LNCAP (cell line): ENCODE data around the gene ING1.

Experiments
- TF ChIP-seq, protein P1 (sequence below): fragments of 450-650 bp; IDR thresholded peaks from 2 replicates; pipeline ENCODE4 v1.5.1; 2017; ENCODE audit warnings: mild to moderate bottlenecking

Gene ING1

DNA sequence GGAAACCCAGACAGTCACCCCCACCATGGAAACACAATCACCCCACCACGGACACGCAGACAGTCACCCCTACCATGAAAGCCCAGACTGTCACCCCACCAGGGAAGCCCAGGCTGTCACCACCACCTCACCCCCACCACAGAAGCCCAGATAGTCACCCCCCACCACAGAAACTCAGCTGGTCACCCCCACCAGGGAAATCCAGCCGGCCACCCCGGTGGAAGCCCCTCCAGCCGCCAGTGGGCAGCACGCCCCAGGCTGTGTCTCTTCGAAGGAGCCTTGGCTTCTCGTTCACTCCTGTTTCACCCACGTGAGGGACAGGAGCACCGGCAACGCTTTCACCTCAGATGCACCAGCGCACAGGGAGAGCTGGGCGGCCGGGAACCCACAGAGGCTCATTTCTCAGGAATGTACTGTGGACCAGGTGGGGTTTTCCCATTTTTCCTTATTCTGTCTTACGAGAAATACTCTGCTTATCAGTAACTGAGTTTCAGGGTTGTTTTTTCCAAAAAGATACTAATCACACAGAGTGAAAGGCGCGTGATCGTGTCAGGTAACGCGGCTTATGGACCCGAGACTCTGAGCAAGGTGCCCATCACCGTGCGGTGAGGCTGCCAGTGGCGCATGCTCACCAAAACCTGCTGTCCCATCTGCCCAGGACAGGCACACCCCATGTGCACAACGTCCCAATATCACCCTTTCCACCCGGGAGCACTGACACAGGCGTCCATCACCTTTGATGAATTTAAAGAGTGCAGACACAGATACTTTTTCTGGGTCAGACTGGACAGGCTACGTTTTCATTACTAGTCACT, 35.6 kb upstream of the ING1 start:
- TF ChIP-seq, protein P1, sequence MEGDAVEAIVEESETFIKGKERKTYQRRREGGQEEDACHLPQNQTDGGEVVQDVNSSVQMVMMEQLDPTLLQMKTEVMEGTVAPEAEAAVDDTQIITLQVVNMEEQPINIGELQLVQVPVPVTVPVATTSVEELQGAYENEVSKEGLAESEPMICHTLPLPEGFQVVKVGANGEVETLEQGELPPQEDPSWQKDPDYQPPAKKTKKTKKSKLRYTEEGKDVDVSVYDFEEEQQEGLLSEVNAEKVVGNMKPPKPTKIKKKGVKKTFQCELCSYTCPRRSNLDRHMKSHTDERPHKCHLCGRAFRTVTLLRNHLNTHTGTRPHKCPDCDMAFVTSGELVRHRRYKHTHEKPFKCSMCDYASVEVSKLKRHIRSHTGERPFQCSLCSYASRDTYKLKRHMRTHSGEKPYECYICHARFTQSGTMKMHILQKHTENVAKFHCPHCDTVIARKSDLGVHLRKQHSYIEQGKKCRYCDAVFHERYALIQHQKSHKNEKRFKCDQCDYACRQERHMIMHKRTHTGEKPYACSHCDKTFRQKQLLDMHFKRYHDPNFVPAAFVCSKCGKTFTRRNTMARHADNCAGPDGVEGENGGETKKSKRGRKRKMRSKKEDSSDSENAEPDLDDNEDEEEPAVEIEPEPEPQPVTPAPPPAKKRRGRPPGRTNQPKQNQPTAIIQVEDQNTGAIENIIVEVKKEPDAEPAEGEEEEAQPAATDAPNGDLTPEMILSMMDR: no peak

DNA sequence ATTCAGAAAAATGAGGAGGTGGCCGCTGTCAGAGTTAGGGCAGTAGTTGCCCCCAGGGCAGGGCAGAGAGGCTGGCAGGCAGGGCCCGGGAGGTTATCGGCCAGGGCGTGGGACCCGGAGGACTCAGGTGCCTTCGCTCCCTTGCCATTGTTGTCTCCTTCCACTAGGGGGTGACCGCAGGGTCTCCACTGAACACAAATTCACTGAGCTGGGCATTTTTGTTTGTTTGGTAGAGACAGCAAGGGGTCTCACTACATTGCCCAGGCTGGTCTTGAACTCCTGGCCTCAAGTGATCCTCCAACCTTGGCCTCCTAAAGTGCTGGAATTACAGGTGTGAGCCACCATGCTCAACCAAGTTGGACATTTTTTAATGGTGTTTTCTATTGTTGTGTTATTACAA, 32.6 kb upstream of the ING1 start:
- TF ChIP-seq, protein P1: peak; percentile 29; the same call in 1 of the 2 replicates

DNA sequence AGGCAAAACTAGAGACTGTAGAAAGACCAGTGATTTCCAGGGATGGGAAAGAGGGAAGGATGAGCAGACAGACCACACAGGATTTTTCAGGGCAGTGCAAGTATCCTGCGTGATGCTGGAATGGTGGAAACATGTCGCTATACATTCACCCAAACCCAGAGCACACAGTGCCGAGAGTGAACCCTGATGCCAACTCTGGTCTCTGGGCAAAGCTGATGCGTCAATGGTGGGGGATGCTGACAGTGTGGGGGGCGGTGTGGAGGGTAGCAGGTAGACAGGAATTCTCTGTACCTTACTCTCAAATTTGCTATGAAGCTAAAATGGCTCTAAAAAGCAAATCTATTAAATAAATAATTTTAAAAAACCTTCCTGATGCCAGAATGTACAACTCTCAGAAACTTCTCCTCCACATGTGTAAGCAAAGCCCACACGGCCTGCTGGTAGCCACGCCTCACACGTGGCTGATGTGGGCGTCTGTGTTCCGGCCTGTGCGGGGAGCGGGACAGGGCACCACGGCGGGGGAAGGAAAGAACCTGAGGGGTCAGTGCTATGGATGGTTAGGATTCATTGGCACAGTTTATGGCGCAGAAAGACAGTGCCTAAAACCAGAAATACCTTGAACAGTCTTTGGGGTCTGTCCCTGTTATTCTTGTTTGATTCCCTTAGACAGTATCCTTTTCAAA, 31.5 kb upstream of the ING1 start:
- TF ChIP-seq, protein P1: no peak

DNA sequence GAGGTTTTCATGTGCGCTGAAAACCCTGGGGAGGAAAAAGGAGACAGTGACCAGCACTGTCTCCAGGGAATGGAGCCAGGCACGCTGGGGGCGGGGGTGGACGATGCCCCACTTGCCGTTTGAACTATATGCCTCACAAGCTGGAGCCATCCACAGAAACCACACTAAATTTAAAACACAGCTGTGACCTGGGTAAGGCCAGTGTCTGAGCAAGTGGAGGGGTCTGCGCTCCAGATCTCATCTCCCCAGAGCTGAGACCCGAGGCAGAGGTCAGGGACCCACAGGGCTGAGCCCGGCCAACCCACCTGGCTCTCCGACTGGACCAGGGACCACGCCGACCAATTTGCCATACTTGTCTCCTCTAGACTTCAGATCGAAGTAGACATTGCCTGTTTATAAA, 30.8 kb upstream of the ING1 start:
- TF ChIP-seq, protein P1: no peak

DNA sequence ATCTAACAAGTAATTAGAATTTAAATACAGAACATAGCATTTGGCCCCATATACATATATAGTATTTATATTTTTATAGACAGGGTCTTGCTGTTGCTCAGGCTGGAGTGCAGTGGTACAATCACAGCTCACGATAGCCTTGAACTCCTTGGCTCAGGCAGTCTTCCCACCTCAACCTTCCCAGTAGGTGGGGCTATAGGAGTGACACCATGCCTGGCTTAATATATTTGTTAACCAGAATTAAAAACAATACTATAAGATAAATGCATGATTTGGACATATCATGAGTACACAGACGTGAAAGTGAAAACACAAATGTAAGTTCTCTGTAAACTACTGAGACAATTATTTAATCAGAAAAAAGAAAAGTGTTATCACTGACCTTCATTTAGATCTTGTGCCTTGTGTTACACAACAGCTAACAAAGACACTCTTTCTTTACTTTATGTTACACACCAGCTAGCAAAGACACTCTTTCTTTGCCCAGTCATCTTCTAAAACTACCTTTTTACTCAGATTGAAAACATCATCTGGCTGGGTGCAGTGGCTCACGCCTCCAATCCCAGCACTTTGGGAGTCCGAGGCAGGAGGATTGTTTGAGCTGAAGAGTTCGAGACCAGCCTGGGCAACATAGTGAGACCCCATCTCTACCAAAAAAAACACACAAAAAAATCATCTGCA, 30.2 kb upstream of the ING1 start:
- TF ChIP-seq, protein P1: peak; percentile 41; the same call in 1 of the 2 replicates

DNA sequence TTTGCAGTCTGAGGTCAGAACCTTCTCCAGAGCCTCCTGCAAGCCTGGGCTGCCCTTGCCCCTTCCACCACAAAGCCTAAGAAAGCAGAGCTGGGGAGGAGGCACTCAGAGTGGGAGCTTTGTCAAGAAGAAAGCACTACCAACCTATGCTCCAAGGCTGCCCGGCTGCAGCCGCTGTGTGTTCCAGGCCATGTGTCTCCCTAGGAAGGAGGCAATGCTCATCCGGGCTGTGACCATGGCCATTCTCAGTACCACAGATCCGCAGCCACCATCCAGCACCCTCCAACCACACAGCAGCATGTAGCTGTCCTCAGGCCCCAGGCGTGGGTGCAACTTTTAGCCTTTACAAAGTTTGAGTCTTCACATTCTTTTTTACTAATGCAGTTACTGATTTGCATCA, 29.6 kb upstream of the ING1 start:
- TF ChIP-seq, protein P1: no peak

DNA sequence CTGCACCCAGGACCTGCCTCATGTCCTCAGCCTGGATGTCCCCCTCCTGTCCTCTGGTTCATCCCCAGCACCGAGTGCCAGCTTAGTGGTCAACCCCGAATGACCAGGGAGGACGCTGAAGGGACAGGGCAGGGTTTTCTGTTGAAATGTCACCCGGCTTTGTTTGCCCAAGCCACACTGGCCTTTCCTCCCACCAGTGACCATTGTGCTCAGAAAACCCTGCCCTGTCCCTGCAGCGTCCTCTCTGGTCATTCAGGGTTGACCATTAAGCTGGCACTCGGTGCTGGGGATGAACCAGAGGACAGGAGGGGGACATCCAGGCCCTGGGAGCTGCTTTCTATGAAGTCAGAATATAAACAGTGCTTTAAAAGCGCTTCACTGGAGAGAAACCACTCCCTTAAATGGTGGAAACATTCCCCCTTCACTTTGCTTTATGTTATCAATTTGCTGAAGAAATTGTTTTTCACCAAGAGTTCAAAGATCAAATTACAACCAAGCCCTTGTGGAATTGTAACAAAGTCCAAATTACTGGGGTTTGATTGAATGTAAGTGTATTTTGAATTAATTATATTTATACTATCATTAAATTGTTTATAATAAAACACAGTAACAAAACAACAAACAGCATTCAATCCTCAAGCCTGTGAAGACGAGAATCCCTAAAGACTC, 29.0 kb upstream of the ING1 start:
- TF ChIP-seq, protein P1: no peak
